SIG-M5 treated with dmso at 0.1 percent for 504 hours (cell line): ENCODE measurements around the gene CDR2.
A peak's percentile ranks its signal among the peaks of the same experiment; 100 is the strongest.
"Not testable (repeated sequence)": the region's sequence is repeated elsewhere in the genome, so short reads cannot be mapped to it uniquely, and the experiment has no call there.

Experiments used
- DNase-seq: peaks from one replicate; lab custom pipeline; 2025; ENCODE audit not compliant: unreplicated experiment; lab: John Stamatoyannopoulos, UW

Gene CDR2

DNA sequence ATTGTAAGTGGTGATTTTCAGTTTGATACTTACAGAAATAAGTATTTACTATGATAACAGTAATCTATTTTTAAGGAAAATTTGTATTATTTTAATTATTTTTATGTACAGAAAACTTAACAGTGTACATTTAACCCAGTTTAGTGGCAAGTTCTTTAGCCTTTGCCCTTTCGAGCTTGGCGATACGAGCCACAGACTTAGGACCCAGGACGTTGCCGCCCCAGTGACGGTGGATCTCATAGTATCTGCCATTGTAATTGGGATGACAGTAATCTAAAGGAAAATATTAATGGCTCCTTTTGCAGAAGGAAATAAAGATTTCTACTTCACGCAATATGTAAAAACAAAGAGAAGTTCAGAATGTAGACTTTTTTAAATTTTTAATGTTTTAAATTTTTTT, 5.2 kb upstream of the CDR2 start:
- DNase-seq: no peak

DNA sequence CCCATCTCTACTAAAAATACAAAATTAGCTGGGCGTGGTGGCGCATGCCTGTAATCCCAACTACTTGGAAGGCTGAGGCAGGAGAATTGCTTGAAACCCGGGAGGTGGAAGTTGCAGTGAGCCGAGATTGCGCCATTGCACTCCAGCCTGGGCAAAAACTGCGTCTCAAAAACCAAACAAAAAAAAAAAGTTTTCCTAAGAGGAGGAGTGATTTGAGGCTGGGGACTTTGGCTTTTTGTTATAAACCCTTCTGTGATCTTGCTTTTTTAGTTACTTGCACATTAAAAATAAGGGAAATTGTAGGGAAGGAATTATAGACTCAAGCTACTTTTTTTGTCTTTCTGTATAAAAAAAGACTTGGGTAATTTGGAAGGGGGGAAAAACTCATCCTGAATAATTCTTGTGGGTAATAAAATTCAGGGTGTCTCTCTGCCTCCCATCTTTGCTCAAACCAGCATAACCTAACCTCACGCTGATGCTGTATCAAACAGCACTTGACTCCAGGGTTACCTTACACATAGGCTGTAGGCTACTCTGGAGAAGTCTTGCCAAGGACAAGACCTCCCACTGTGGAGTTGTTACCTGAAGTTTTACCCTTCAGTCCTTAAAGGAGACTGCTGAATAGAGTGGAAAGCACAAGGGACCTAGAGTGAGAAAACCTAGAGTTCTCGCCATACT, 1.7 kb upstream of the CDR2 start:
- DNase-seq: no peak

GRCh38 chr16:22375117-22375962, 921 bp upstream of the CDR2 start:
- no peak for DNase-seq

DNA sequence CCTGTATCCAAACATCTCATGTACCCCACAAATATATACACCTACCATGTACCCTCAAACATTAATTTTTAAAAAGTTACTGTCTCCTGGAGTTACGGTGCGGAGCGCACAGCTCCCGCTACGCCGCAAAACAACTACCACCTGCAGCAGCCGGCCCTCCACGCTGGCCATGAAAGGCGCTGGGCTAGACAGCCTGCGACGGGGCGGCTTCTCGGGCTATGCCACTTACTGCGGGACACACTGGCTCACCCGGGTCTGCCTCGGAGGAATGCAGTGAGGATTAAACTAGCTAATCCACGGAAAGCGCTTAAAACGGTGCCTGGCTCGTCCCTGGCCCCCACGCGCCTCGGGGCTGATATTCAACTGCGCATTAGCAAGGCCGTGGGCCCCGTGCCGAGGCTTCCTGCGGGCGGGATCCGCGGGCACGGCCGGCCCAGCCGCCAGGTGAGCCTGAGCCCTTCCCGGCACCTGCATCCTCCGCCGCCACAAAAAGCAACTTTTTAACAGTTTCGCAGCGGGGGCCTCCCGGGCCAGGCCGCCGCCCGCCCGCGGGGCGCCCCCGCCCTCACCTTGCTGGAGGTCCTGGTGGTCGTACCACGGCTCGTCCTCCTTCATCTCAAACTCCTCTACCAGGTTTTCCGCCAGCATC, 633 bp downstream of the CDR2 start:
- no peak for DNase-seq

- no peak for DNase-seq
These were observed 1.3 kb downstream of the CDR2 start for GRCh38 chr16:22372882-22373661.

GRCh38 chr16:22370038-22370820, 4.2 kb downstream of the CDR2 start:
- no peak for DNase-seq

DNA sequence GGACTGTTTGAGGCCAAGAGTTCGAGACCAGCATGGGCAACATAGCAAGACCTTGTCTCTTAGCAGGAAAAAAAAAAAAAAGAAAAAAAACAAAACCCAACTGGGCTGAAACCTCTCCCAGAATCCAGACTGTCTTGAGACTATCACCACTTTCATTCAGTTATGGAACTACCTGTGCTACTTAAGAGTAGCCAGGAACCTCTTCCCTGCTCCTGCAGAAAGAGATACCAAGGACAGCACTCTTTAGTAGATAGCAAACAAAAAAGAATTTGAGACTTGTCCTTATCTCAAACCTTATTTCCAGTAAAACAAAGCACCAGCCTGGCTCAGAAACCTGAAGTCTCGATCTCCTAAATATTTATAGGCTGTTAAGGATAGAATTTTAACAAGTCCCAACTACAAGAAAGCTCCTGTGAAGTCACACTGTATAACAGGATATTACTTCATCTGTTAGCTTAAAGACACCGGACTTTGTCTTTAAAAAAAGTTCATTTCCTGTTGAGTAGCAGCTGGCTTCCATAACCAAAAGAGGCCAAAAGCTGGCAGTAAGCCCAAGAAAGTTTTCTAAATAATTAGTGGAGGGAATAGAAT, 5.1 kb downstream of the CDR2 start:
- peak; percentile 66 for DNase-seq

DNA sequence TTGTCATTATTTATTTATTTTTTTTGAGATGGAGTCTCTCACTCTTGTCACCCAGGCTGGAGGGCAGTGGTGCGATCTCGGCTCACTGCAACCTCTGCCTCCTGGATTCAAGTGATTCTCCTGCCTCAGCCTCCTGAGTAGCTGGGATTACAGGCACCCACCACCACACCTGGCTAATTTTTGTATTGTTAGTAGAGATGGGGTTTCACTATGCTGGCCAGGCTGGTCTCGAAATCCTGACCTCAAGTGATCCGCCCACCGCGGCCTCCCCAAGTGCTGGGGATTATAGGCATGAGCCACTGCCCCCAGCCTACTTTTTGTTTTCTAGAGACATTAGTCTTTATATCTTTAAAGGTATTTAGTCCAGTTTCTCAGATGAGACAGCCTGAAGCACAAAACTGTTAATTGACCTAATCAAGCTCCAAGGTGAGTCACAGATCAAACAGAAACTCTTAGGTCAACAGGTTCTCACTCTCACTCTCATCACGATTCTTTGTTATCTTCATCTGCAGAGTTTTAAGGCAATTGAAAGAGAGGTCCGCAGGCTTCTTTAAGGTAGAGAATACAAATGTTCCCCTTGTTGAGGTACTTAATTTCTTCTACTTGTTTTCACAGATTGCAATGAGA, 6.1 kb downstream of the CDR2 start:
- DNase-seq: not testable (repeated sequence)

- no peak for DNase-seq
These were observed 7.5 kb downstream of the CDR2 start for GRCh38 chr16:22366889-22367288.

- no peak for DNase-seq
These were observed 8.0 kb downstream of the CDR2 start for GRCh38 chr16:22366371-22366770.

- no peak for DNase-seq
These were observed 10.2 kb downstream of the CDR2 start for GRCh38 chr16:22364241-22364640.

GRCh38 chr16:22360963-22361659, 13.3 kb downstream of the CDR2 start:
- no peak for DNase-seq

- no peak for DNase-seq
These were observed 14.7 kb downstream of the CDR2 start for GRCh38 chr16:22359679-22360078.

DNA sequence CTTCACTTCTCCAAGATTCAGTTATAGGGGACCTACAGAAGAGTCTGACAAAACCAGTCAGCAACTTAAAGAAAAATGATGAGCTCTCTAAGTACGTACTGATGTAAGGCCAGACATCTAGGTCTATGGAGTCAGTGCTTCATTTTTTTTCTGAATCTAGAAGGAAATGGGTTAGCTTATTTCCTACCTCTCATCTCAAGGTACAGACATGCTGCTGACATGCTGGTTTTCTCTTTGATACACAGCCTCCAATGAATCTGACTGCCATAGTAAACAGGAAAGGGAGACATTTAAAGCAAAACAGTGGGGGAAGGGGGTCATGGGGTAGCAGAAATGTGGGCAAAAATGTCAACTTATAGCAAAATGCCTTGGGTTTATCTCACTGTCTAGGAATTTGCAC, 16.4 kb downstream of the CDR2 start:
- DNase-seq: no peak

DNA sequence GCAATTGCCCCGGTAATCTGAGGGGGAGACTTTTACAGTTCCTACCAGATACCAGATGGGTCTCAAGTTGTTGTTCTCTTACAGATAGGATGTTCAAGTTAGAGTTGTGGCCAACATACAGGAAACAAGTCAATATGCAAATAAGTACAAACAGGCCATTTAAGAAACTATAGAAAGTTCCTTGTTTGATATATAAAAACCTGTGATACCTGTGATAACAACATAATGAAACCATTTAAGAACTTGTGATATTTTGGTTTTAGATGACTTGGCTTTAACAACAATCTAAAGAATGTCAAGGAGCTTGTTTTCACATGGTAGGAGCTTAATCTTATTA, 16.8 kb downstream of the CDR2 start:
- no peak for DNase-seq

DNA sequence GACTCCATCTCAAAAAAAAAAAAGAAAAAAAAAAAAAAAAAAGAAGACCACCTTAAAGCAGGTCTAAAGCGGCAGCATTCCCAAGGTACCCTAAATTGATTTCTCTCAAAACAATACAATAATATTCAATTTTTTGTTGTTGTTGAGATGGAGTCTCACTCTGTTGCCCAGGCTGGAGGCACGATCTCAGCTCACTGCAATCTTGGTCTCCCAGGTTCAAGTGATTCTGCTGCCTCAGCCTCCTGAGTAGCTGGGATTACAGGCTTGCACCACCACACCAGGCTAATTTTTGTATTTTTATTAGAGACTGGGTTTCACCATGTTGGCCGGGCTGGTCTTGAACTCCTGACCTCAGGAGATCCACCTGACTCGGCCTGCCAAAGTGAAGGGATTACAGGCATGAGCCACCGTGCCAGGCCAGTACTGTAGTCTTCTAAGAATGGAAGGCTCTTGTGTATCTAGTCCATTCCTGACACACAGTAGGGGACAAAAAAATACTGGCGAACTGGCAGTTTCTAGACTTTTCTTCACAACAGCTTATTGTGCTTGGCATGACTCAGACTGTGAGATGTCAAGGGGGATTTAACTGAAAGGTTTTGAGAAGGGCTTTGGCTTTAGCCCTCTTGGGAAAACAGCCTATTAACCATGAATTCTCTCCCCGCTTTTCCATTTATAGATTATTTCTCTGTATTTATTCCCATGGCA, 17.3 kb downstream of the CDR2 start:
- no peak for DNase-seq

GRCh38 chr16:22355487-22355908, 18.9 kb downstream of the CDR2 start:
- peak; percentile 58 for DNase-seq

DNA sequence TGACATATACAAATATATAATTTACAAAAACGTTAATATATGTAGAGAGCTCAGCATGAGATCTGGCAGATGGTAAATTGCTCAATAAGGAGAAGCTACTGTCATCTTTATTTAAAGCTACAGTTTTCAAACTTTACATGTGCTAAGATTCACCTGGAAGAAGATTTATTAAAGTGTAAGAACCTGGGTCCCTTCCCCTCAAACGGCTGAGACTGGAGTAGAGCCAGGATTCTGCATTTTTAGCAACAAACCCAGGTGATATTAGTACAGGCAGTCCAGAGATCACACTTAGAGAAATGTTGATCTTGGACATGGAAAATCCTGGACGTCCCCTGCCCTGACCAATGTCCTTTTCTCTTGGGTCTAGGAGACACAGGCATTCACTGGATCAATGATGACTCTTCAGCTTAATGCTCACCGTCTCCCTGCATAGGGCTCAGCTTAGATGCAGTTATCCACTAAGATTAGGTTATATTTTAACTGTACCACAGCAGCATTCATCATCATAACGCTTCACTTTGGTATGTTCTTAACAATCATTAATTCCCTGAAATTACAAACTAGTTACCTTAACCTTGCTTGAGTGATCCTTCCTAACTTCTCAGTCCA, 20.4 kb downstream of the CDR2 start:
- DNase-seq: peak; percentile 71
